Esophagus squamous epithelium (tissue), 4 donors: ENCODE results near the gene CLEC4C.
"Not testable (repeated sequence)": the region's sequence is repeated elsewhere in the genome, so short reads cannot be mapped to it uniquely, and the experiment has no call there.

Experiments
- POLR2A ChIP-seq, 4 donors: fragments of 450-650 bp; IDR thresholded peaks; one replicate each; pipeline ENCODE4 v1.6.1; 2017; ENCODE audit warnings: antibody characterized with exemption in 4 of 4, mild to moderate bottlenecking in 4 of 4, moderate library complexity in 3 of 4
- TF ChIP-seq, protein P1 (sequence below), 6 experiments: fragments of 450-650 bp in 4 of 6; fragments of 200-600 bp in 2 of 6; sonication (generic) in 2 of 6; IDR thresholded peaks; one replicate each; pipeline ENCODE4 v1.5.1; 2016 to 2019; ENCODE audit warnings: antibody characterized with exemption in 6 of 6, mild to moderate bottlenecking in 4 of 6, moderate library complexity in 4 of 6

DNA sequence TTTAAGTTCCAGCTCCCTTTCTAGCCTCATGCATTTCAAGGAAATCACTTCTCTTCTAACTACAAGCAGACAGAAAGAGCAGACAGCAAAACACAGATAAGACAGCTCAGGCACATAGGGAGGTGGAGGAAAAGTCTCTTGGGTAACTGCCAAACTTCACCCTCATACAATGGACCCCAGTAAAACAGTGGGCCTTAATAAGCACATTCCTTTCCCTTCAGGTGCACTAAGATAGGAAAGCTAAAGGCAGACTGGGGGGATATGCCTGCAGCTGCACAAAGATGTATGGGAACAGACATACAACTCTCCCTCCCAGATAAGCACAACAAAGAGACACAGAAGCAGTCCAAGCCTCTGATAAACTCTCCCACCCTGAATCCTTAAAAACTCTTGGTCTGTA, 16.2 kb downstream of the CLEC4C start:
- TF ChIP-seq, protein P1, sequence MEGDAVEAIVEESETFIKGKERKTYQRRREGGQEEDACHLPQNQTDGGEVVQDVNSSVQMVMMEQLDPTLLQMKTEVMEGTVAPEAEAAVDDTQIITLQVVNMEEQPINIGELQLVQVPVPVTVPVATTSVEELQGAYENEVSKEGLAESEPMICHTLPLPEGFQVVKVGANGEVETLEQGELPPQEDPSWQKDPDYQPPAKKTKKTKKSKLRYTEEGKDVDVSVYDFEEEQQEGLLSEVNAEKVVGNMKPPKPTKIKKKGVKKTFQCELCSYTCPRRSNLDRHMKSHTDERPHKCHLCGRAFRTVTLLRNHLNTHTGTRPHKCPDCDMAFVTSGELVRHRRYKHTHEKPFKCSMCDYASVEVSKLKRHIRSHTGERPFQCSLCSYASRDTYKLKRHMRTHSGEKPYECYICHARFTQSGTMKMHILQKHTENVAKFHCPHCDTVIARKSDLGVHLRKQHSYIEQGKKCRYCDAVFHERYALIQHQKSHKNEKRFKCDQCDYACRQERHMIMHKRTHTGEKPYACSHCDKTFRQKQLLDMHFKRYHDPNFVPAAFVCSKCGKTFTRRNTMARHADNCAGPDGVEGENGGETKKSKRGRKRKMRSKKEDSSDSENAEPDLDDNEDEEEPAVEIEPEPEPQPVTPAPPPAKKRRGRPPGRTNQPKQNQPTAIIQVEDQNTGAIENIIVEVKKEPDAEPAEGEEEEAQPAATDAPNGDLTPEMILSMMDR (IDR thresholded peaks at IDR 0.05): not testable (repeated sequence)
- not testable (repeated sequence) for TF ChIP-seq POLR2A (IDR thresholded peaks at IDR 0.05)
